Natural killer cell treated with Interleukin-12 subunit alpha and Interleukin-12 subunit beta and Interleukin-15 and Interleukin-18, amount 100 ng/mL, for 72 hours (primary cell): Measurements from ENCODE around the gene TMEM182. TPM values are rescaled to one million over a fixed set of nuclear protein-coding genes. Genes with fewer than 3 reads are reported as not detected.

Source experiments
- ATAC-seq, 2 donors: fragments of 150-1000 bp; cut with Tn5 transposase in 1 of 2; sonication (Bioruptor Pico), chemical (Tn5 transposase) in 1 of 2; 2 replicates each; pipeline ENCODE4 v1.10.0; 2021
- DNase-seq: peaks from one replicate; pipeline ENCODE4 v3.0.0; 2022; ENCODE audit warnings: low spot score
- H3K27ac Mint-ChIP-seq, 2 donors: 1 replicate in 1 of 2; 2 replicates in 1 of 2; pipeline ENCODE4 v1.8.0; 2022; ENCODE audit warnings: mixed read lengths in 2 of 2, mild to moderate bottlenecking in 1 of 2, moderate library complexity in 1 of 2
- H3K27me3 Mint-ChIP-seq, 2 donors: 1 replicate in 1 of 2; 2 replicates in 1 of 2; pipeline ENCODE4 v1.8.0; 2022; ENCODE audit warnings: mixed read lengths in 2 of 2
- H3K36me3 Mint-ChIP-seq: one replicate; pipeline ENCODE4 v1.8.0; 2022; ENCODE audit warnings: mixed read lengths
- H3K4me1 Mint-ChIP-seq, 2 donors: 1 replicate in 1 of 2; 2 replicates in 1 of 2; pipeline ENCODE4 v1.8.0; 2022; ENCODE audit warnings: low read depth in 2 of 2, mixed read lengths in 2 of 2, mild to moderate bottlenecking in 1 of 2
- H3K4me3 Mint-ChIP-seq: one replicate; pipeline ENCODE4 v1.8.0; 2022; ENCODE audit warnings: mixed read lengths
- H3K9me3 Mint-ChIP-seq: 2 replicates; pipeline ENCODE4 v1.8.0; 2022; ENCODE audit warnings: mixed read lengths
- total RNA-seq, 2 donors: library from RNA; stranded (reverse); gene quantifications; one replicate each; pipeline ENCODE4 v1.2.3, GENCODE V29; 2022

Gene TMEM182
- total RNA-seq, 2 donors from 2014 or later: 3.6 to 4.8 TPM

DNA sequence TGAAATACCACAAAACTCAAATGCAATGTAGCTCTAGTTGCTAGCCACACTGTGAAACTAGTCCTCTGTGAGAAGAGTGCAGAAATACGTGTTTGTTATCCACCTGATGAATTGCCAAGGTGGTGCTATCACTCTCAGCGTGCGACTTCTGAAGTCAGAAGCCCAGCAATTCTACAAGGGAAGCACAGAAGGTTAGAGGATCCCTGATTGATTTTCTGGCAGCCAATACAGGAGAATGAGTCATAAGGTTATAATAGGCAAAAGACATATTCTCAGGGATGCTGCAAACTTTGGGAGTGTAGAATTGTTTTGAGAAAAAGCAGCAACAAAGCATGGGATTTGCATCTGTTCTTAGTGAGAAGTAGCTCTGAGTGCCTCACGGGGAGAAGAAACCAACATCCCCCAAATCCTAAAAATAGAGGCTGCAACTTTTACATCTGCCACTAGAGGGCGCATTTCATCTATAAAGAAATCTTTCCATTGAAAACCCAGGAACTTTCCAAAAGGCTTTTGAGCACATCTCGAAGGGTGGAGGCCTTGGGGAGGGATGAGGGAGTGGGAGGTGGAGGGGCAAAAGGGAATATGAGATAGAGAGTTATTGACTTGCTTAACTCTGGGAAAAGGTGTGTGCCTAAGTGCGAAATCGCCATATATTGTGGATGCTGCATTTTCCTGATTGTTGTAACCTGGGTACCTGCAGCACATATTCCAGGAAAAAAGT lies 78.0 kb downstream of the TMEM182 start:
- no peaks in the 10 kb centered on the region for H3K36me3 Mint-ChIP-seq

DNA sequence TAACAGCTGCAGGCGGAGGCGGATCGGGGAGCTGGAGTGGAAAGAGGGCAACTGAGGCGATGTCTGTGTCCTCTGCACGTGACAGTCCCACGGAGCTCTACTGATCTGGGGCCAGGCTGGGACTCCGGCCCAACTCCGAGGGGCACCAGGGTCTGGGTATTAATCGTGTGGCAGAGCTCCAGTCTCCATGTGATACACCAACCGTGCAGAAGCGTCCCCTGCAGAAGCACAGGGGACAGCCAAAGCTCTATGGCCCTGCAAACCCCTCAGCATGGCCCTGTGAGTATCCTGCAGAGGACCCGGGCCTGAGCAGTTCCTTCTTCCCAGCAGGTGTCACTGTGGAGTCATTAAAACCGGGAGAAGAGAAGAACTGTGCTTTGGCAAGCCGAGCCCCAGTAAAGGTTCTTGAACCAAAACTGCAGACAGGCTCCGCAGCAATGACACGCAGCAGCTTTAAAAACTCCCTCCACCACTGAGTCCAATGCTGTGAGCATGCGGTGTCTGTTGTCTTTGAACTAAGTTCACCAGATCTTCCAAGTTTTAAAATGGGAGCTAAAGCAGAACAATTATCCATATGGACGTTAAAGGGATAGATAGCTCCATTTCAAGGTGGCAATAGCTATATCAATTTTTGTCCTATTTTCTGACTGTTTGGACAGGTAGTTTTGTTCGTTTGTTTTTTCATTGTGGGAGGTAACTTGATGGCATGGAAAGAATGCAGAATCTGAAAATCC lies 79.4 kb downstream of the TMEM182 start:
- Mint-ChIP-seq H3K36me3 (no peaks in the 10 kb centered on the region), H3K9me3 (no peaks in the 10 kb centered on the region), H3K4me3 (no peak overlapping the region), H3K27ac (no peak overlapping the region), H3K27me3 (no peaks in the 10 kb centered on the region), H3K4me1 (no peaks in the 10 kb centered on the region)
- DNase-seq (no peak), ATAC-seq (peak in 1 of 2 donors; percentile 13)

More for the DNA sequence above, 78.0 kb downstream of the TMEM182 start:
- Mint-ChIP-seq H3K27ac (no peak overlapping the region), H3K4me1 (no peaks in the 10 kb centered on the region), H3K27me3 (no peaks in the 10 kb centered on the region), H3K9me3 (no peaks in the 10 kb centered on the region), H3K4me3 (no peak overlapping the region)
- DNase-seq (no peak), ATAC-seq (no peak)

DNA sequence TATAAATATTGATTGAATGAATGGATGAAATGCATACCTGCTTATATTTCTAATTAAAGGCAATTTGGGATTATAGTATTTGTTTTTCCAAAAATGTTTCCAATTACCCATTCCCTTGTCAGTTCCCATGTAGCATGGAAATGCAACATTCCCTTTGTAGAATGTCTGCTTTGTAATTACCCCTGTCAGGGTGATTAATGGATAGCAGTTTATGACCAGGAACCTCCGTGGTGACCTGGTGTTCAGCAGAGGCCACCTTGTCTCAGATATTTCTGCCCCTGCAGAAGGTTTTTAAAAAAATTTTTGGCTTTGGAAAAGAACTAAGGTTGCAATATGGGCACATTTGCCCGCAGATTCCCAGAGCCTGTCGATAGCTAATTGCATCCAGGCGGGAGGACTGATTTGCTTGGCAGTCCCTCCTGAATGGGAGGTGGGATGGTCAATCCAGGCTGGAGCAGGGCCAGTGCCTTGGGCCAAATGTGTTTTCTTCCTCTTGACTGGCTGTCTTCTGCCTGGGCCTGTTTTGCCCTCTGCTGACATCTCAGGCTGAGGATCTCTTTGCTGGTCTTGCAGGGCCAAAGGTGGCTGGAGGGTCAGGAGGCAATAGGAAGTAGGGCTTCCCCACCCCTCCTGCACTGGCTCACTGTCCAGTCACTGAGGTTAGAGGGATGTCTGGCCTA lies 82.1 kb downstream of the TMEM182 start:
- H3K27ac Mint-ChIP-seq: no peak overlapping the region
- H3K27me3 Mint-ChIP-seq: peaks cover 8 to 13% of the 10 kb centered on the region in 2 donors
- DNase-seq: no peak

DNA sequence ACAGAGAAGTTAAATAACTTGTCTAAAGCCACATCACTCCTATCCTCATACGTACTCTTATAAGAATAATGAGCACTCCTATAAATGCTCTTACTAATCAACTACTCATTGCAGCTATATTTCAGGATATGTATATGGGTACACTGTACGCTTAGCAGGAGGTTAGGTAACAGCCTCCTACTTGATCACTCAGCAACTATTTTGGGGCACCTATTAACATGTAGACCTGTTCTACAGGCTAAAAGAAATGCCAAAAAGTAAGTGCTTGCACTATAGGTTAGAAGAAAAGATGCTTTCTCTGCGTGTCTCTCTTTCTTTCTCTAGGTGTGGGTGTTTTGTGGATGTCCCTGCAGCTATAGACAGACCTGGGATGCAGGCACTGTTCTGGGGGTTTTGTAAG lies 83.1 kb downstream of the TMEM182 start:
- Mint-ChIP-seq H3K27me3 (peaks cover 11 to 23% of the 10 kb centered on the region in 2 donors), H3K9me3 (no peaks in the 10 kb centered on the region), H3K36me3 (no peaks in the 10 kb centered on the region)

More for the DNA sequence above, 82.1 kb downstream of the TMEM182 start:
- Mint-ChIP-seq H3K9me3 (no peaks in the 10 kb centered on the region), H3K4me1 (peaks cover 0 to 2% of the 10 kb centered on the region in 2 donors), H3K36me3 (no peaks in the 10 kb centered on the region), H3K4me3 (no peak overlapping the region)
- no peak for ATAC-seq

DNA sequence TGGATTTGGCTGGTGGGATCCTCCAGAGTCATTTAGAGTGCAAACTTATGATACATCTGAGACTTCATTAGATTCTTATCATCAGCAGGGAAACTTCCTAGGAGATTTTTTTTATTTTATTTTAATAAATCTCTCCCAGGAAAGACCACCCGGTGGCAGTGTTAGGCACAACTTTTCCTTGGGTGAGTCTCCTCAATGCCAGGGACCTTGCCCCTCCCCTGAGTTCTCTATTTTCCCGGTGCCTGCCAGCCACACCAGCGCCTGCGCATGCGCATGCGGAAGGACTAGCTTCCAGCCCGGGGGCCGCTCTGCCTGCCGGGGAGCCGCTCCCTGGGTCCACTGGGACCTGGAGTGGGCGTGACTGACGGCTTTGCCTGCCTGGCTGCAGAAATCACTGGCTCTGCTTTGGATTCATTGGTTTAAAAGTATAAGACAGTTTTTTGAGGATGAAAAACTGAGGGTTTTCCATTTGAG lies 86.6 kb downstream of the TMEM182 start:
- H3K4me3 Mint-ChIP-seq: no peak overlapping the region
- no peak for ATAC-seq
- H3K9me3 Mint-ChIP-seq: no peaks in the 10 kb centered on the region
- peaks cover 8% of the 10 kb centered on the region for H3K36me3 Mint-ChIP-seq
- H3K27ac Mint-ChIP-seq: no peak overlapping the region
- peaks cover 13 to 44% of the 10 kb centered on the region in 2 donors for H3K27me3 Mint-ChIP-seq
- H3K4me1 Mint-ChIP-seq: peaks cover 0 to 4% of the 10 kb centered on the region in 2 donors
- DNase-seq: no peak

More for the DNA sequence above, 83.1 kb downstream of the TMEM182 start:
- DNase-seq (no peak), ATAC-seq (no peak)
- Mint-ChIP-seq H3K4me3 (no peak overlapping the region), H3K27ac (no peak overlapping the region), H3K4me1 (peaks cover 0 to 4% of the 10 kb centered on the region in 2 donors)

DNA sequence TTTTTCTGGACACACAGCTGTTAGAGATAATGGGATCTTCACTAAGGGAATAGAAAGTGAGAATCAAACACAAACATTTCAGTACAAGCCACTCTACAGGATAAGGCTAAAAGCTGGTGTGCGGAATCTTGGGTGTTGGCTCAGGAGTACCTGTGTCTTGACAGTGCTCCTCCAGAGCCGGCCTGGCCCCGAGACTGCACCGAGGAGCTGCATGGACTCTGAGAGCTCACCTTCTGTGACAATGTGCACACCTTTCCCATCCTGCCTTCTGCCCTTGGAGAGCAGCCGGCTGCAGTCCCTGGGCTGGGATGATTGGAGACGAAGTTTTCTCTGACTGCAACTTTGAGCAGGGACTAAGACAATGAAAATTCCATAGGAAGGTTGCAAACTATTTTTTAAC lies 89.1 kb downstream of the TMEM182 start:
- ATAC-seq (no peak), DNase-seq (no peak)
- Mint-ChIP-seq H3K9me3 (no peaks in the 10 kb centered on the region), H3K27ac (no peak overlapping the region), H3K4me3 (no peak overlapping the region), H3K36me3 (peaks cover 8% of the 10 kb centered on the region), H3K27me3 (peaks cover 13 to 45% of the 10 kb centered on the region in 2 donors), H3K4me1 (peaks cover 0 to 4% of the 10 kb centered on the region in 2 donors)

DNA sequence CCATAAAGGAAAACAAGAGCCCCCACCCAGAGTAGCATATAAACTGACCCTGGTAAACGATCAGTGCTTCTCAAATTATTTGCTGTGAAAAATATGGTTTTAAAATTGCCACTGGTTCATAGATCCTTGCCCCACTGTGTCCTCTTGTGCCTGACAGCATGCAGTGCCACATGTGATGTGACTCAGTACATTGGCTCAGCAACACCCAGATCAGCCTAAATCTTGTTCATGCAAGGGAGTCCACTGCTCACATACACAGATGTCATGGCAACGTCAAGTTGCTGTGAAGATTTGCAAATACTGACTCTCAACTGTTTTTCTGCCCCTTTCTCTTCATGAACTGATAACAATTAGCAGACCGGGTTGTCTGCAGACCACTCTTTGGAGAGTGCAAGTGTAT lies 91.0 kb downstream of the TMEM182 start:
- DNase-seq (no peak), ATAC-seq (no peak)
- peaks cover 12 to 42% of the 10 kb centered on the region in 2 donors for H3K27me3 Mint-ChIP-seq
- H3K36me3 Mint-ChIP-seq: peaks cover 8% of the 10 kb centered on the region
- H3K9me3 Mint-ChIP-seq: no peaks in the 10 kb centered on the region
- H3K4me1 Mint-ChIP-seq: peaks cover 0 to 4% of the 10 kb centered on the region in 2 donors
- H3K27ac Mint-ChIP-seq: no peak overlapping the region
- no peak overlapping the region for H3K4me3 Mint-ChIP-seq

Other genes with a start within 250 kb of the TMEM182 start
- gene SLC9A2, start 142.5 kb upstream of the TMEM182 start, total RNA-seq: not detected